ENCODE results near the gene HINT2.

- no peak for TF ChIP-seq GATA2 (IDR thresholded peaks at IDR 0.05; ENCODE audit: low read depth, low read length)
- no peak for TF ChIP-seq GATA3 (IDR thresholded peaks at IDR 0.05; ENCODE audit: low read depth, low read length)
These were observed 36.3 kb downstream of the HINT2 start for GRCh38 chr9:35778496-35778895.
